Breast epithelium (tissue), 3 donors: Measurements from ENCODE around the gene FYB2.

Source experiments
- POLR2AphosphoS5 ChIP-seq, 3 donors: sonication (generic); formaldehyde crosslinking; IDR thresholded peaks; one replicate each; pipeline ENCODE4 v1.6.1; 2017; ENCODE audit warnings: antibody characterized with exemption in 3 of 3
- TF ChIP-seq, protein P1 (sequence below), 3 donors: fragments of 450-650 bp; IDR thresholded peaks; one replicate each; pipeline ENCODE4 v1.5.1; 2016 to 2017; ENCODE audit warnings: antibody characterized with exemption in 3 of 3, mild to moderate bottlenecking in 3 of 3, moderate library complexity in 3 of 3

DNA sequence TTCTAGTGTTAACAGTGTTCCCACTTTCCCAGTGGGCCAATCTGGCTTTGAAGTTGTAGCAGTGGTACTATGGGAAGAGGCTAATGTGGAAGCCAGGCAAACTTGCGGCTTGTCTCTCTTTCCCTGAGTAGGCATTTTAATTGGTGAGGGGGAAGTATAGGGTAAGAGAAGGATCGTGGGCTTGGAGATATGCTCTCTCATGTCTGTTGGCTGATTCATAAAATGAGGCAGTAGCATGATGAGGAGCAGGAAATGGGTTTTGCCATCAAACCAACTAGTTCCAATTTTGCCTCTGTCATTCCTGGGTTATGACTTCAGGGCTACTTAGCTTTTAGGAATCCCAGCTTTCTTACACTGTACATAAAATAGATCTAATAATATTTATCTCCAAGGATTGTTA, 47.5 kb upstream of the FYB2 start:
- no peak for TF ChIP-seq POLR2AphosphoS5 (IDR thresholded peaks at IDR 0.05)
- TF ChIP-seq, protein P1, sequence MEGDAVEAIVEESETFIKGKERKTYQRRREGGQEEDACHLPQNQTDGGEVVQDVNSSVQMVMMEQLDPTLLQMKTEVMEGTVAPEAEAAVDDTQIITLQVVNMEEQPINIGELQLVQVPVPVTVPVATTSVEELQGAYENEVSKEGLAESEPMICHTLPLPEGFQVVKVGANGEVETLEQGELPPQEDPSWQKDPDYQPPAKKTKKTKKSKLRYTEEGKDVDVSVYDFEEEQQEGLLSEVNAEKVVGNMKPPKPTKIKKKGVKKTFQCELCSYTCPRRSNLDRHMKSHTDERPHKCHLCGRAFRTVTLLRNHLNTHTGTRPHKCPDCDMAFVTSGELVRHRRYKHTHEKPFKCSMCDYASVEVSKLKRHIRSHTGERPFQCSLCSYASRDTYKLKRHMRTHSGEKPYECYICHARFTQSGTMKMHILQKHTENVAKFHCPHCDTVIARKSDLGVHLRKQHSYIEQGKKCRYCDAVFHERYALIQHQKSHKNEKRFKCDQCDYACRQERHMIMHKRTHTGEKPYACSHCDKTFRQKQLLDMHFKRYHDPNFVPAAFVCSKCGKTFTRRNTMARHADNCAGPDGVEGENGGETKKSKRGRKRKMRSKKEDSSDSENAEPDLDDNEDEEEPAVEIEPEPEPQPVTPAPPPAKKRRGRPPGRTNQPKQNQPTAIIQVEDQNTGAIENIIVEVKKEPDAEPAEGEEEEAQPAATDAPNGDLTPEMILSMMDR (IDR thresholded peaks at IDR 0.05): no peak
